Cerebellar cortex (tissue), 1 donor: ENCODE measurements around the gene OR10H5.

Source experiments
- DNase-seq: peaks from one replicate; pipeline ENCODE4 v3.0.0-alpha.2; 2015; ENCODE audit warnings: low spot score

OR10H5 gene

GRCh38 chr19:15850385-15850784, 62.9 kb downstream of the OR10H5 start:
- no peak for DNase-seq
